ENCODE measurements around the gene SSTR4. TPM values are rescaled to one million over a fixed set of nuclear protein-coding genes. Genes with fewer than 3 reads are reported as not detected.

Gene SSTR4
- total RNA-seq, 2 experiments from 2014 or later, result not detected

GRCh38 chr20:23007886-23008655 is 27.0 kb upstream of the SSTR4 start:
- Mint-ChIP-seq H3K27ac (no peak overlapping the region), H3K4me1 (no peaks in the 10 kb centered on the region), H3K9me3 (no peaks in the 10 kb centered on the region), H3K4me3 (no peak overlapping the region), H3K27me3 (no peaks in the 10 kb centered on the region), H3K36me3 (ENCODE audit: low read depth) (no peaks in the 10 kb centered on the region)
- CTCF ChIA-PET, result no interaction called here
- POLR2A ChIA-PET, result no interaction called here
- DNase-seq, result no peak

GRCh38 chr20:23008667-23009066 is 26.4 kb upstream of the SSTR4 start:
- no peak for DNase-seq
- Mint-ChIP-seq H3K4me1 (no peaks in the 10 kb centered on the region), H3K4me3 (no peak overlapping the region), H3K27ac (no peak overlapping the region), H3K36me3 (ENCODE audit: low read depth) (no peaks in the 10 kb centered on the region), H3K27me3 (no peaks in the 10 kb centered on the region), H3K9me3 (no peaks in the 10 kb centered on the region)
- ChIA-PET CTCF (no interaction called here), POLR2A (no interaction called here)

GRCh38 chr20:23009636-23010035 is 25.5 kb upstream of the SSTR4 start:
- no peak overlapping the region for H3K4me3 Mint-ChIP-seq
- H3K9me3 Mint-ChIP-seq, result no peaks in the 10 kb centered on the region
- CTCF ChIA-PET, result no interaction called here

GRCh38 chr20:23010096-23010495 is 25.0 kb upstream of the SSTR4 start:
- ChIA-PET CTCF (no interaction called here), POLR2A (no interaction called here)
- no peak overlapping the region for H3K27ac Mint-ChIP-seq
- H3K27me3 Mint-ChIP-seq, result no peaks in the 10 kb centered on the region
- H3K9me3 Mint-ChIP-seq, result no peaks in the 10 kb centered on the region
- no peaks in the 10 kb centered on the region for H3K36me3 Mint-ChIP-seq (ENCODE audit: low read depth)
- H3K4me3 Mint-ChIP-seq, result no peak overlapping the region
- DNase-seq, result no peak
- no peaks in the 10 kb centered on the region for H3K4me1 Mint-ChIP-seq

More at GRCh38 chr20:23009636-23010035, 25.5 kb upstream of the SSTR4 start:
- H3K36me3 Mint-ChIP-seq (ENCODE audit: low read depth), result no peaks in the 10 kb centered on the region
- H3K4me1 Mint-ChIP-seq, result no peaks in the 10 kb centered on the region
- no peak for DNase-seq
- no peaks in the 10 kb centered on the region for H3K27me3 Mint-ChIP-seq
- no peak overlapping the region for H3K27ac Mint-ChIP-seq
- POLR2A ChIA-PET, result no interaction called here

GRCh38 chr20:23011008-23011721 is 23.9 kb upstream of the SSTR4 start:
- Mint-ChIP-seq H3K4me1 (no peaks in the 10 kb centered on the region), H3K27me3 (no peaks in the 10 kb centered on the region), H3K9me3 (no peaks in the 10 kb centered on the region), H3K27ac (no peak overlapping the region), H3K36me3 (ENCODE audit: low read depth) (no peaks in the 10 kb centered on the region), H3K4me3 (no peak overlapping the region)
- ChIA-PET CTCF (no interaction called here), POLR2A (no interaction called here)
- no peak for DNase-seq

- Mint-ChIP-seq H3K9me3 (no peaks in the 10 kb centered on the region), H3K27ac (no peak overlapping the region), H3K4me3 (no peak overlapping the region), H3K27me3 (no peaks in the 10 kb centered on the region), H3K36me3 (ENCODE audit: low read depth) (no peaks in the 10 kb centered on the region), H3K4me1 (no peaks in the 10 kb centered on the region)
- ChIA-PET CTCF (no interaction called here), POLR2A (no interaction called here)
- DNase-seq, result no peak
Measured at GRCh38 chr20:23013429-23013828, 21.7 kb upstream of the SSTR4 start.

- ChIA-PET CTCF (interaction anchor here (0.8 kb wide), 1 partner anchor 34 kb away, joined by 4 read pairs; no protein-coding TSS in a partner anchor), POLR2A (no interaction called here)
- no peak for DNase-seq
- no peak overlapping the region for H3K4me3 Mint-ChIP-seq
- no peaks in the 10 kb centered on the region for H3K36me3 Mint-ChIP-seq (ENCODE audit: low read depth)
- no peaks in the 10 kb centered on the region for H3K27me3 Mint-ChIP-seq
- no peak overlapping the region for H3K27ac Mint-ChIP-seq
- H3K4me1 Mint-ChIP-seq, result no peaks in the 10 kb centered on the region
- no peaks in the 10 kb centered on the region for H3K9me3 Mint-ChIP-seq
Measured at GRCh38 chr20:23017516-23017915, 17.6 kb upstream of the SSTR4 start.

- no peaks in the 10 kb centered on the region for H3K36me3 Mint-ChIP-seq (ENCODE audit: low read depth)
- no peak for DNase-seq
- no peaks in the 10 kb centered on the region for H3K27me3 Mint-ChIP-seq
- H3K27ac Mint-ChIP-seq, result no peak overlapping the region
- H3K4me3 Mint-ChIP-seq, result no peak overlapping the region
- ChIA-PET CTCF (no interaction called here), POLR2A (no interaction called here)
- no peaks in the 10 kb centered on the region for H3K9me3 Mint-ChIP-seq
- no peaks in the 10 kb centered on the region for H3K4me1 Mint-ChIP-seq
Measured at GRCh38 chr20:23018432-23018831, 16.7 kb upstream of the SSTR4 start.

- Mint-ChIP-seq H3K9me3 (no peaks in the 10 kb centered on the region), H3K36me3 (ENCODE audit: low read depth) (no peaks in the 10 kb centered on the region), H3K4me3 (no peak overlapping the region), H3K27me3 (no peaks in the 10 kb centered on the region), H3K27ac (no peak overlapping the region), H3K4me1 (no peaks in the 10 kb centered on the region)
- CTCF ChIA-PET, result no interaction called here
- POLR2A ChIA-PET, result no interaction called here
- no peak for DNase-seq
Measured at GRCh38 chr20:23018941-23019340, 16.2 kb upstream of the SSTR4 start.

- POLR2A ChIA-PET, result no interaction called here
- Mint-ChIP-seq H3K4me1 (no peaks in the 10 kb centered on the region), H3K36me3 (ENCODE audit: low read depth) (no peaks in the 10 kb centered on the region), H3K27ac (no peak overlapping the region), H3K27me3 (no peaks in the 10 kb centered on the region), H3K9me3 (no peaks in the 10 kb centered on the region), H3K4me3 (no peak overlapping the region)
- no peak for DNase-seq
- CTCF ChIA-PET, result no interaction called here
Measured at GRCh38 chr20:23019403-23019802, 15.7 kb upstream of the SSTR4 start.

- Mint-ChIP-seq H3K4me3 (no peak overlapping the region), H3K4me1 (no peaks in the 10 kb centered on the region), H3K36me3 (ENCODE audit: low read depth) (no peaks in the 10 kb centered on the region), H3K27me3 (no peaks in the 10 kb centered on the region), H3K27ac (no peak overlapping the region), H3K9me3 (no peaks in the 10 kb centered on the region)
- POLR2A ChIA-PET, result no interaction called here
- no peak for DNase-seq
- CTCF ChIA-PET, result no interaction called here
Measured at GRCh38 chr20:23020230-23021018, 14.7 kb upstream of the SSTR4 start.

- Mint-ChIP-seq H3K36me3 (ENCODE audit: low read depth) (no peaks in the 10 kb centered on the region), H3K9me3 (no peaks in the 10 kb centered on the region), H3K27ac (no peak overlapping the region), H3K27me3 (no peaks in the 10 kb centered on the region), H3K4me1 (no peaks in the 10 kb centered on the region), H3K4me3 (no peak overlapping the region)
- DNase-seq, result no peak
- CTCF ChIA-PET, result no interaction called here
- POLR2A ChIA-PET, result no interaction called here
Measured at GRCh38 chr20:23021541-23021940, 13.6 kb upstream of the SSTR4 start.

GRCh38 chr20:23021951-23022350 is 13.2 kb upstream of the SSTR4 start:
- Mint-ChIP-seq H3K27ac (no peak overlapping the region), H3K36me3 (ENCODE audit: low read depth) (no peaks in the 10 kb centered on the region), H3K4me3 (no peak overlapping the region), H3K9me3 (no peaks in the 10 kb centered on the region), H3K27me3 (no peaks in the 10 kb centered on the region), H3K4me1 (no peaks in the 10 kb centered on the region)
- ChIA-PET CTCF (no interaction called here), POLR2A (no interaction called here)
- no peak for DNase-seq

Measured in activated CD4-positive, alpha-beta memory T cell treated with anti-CD3 and anti-CD28 coated beads, Interleukin-2, amount 10 ng/mL, durations not matched to agents 7 days and 5 days (primary cell).